MCF 10A (cell line): ENCODE data around the gene PTPRN2. TPM values are rescaled to one million over a fixed set of nuclear protein-coding genes. Genes with fewer than 3 reads are reported as not detected.

ENCODE experiments used
- BruUV-seq: library from RNA; stranded (reverse); fragments of 400-500 nt; replicated peaks from 2 replicates; lab custom pipeline; 2021; lab: Mats Ljungman, UMichigan
- CTCF ChIA-PET: fragments of 300-600 bp; sonication (Branson Sonifier 250); formaldehyde crosslinking; extraction: SDS; loops from one replicate; lab custom pipeline; 2021; ENCODE audit warnings: antibody characterized with exemption, inconsistent platforms; lab: Yijun Ruan, JAX
- POLR2A ChIA-PET: fragments of 300-600, 350-650 bp; sonication (Branson Sonifier 250); formaldehyde crosslinking; extraction: SDS; loops from one replicate; lab custom pipeline; 2020; ENCODE audit warnings: antibody characterized with exemption, inconsistent platforms; lab: Yijun Ruan, JAX
- DNase-seq: peaks from one replicate; pipeline ENCODE4 v3.0.0-alpha.2; 2018; ENCODE audit not compliant: unreplicated experiment
- H3K27ac Mint-ChIP-seq: one replicate; pipeline ENCODE4 v1.8.0; 2022; ENCODE audit warnings: mild to moderate bottlenecking, low read depth, mixed read lengths; ENCODE audit not compliant: unreplicated experiment
- H3K27me3 Mint-ChIP-seq: one replicate; pipeline ENCODE4 v1.8.0; 2022; ENCODE audit warnings: mixed read lengths; ENCODE audit not compliant: insufficient read depth, unreplicated experiment
- H3K36me3 Mint-ChIP-seq: one replicate; pipeline ENCODE4 v1.8.0; 2022; ENCODE audit warnings: mild to moderate bottlenecking, moderate library complexity, mixed read lengths; ENCODE audit not compliant: insufficient read depth, unreplicated experiment
- H3K4me1 Mint-ChIP-seq: one replicate; pipeline ENCODE4 v1.8.0; 2022; ENCODE audit warnings: mixed read lengths; ENCODE audit not compliant: insufficient read depth, unreplicated experiment
- H3K4me3 Mint-ChIP-seq: one replicate; pipeline ENCODE4 v1.8.0; 2022; ENCODE audit warnings: mild to moderate bottlenecking, moderate library complexity, mixed read lengths; ENCODE audit not compliant: unreplicated experiment
- H3K9me3 Mint-ChIP-seq: one replicate; pipeline ENCODE4 v1.8.0; 2022; ENCODE audit warnings: mixed read lengths; ENCODE audit not compliant: unreplicated experiment
- CTCF ChIP-seq: fragments of 200-600 bp; IDR thresholded peaks from one replicate; pipeline ENCODE4 v1.8.0; 2022; ENCODE audit warnings: antibody characterized with exemption, mild to moderate bottlenecking; ENCODE audit not compliant: unreplicated experiment
- intact Hi-C: fragments of 100-400 bp; cut with micrococcal nuclease; formaldehyde crosslinking; loops from 2 replicates; pipeline ENCODE4 v1.14.1; 2022
- total RNA-seq: library from RNA; stranded (reverse); gene quantifications from 2 replicates; pipeline ENCODE4 v1.2.3, GENCODE V29; 2022

Gene PTPRN2
- total RNA-seq, 1 experiment from 2014 or later: 4.5 TPM

- intact Hi-C loops: no loop called here
- POLR2A ChIA-PET: no interaction called here
- BruUV-seq: no TSS peak
Measured at GRCh38 chr7:158590181-158590530, 2.5 kb upstream of the PTPRN2 start.

GRCh38 chr7:158589653-158590052 is 2.0 kb upstream of the PTPRN2 start:
- Mint-ChIP-seq H3K4me1 (no peaks in the 10 kb centered on the region), H3K36me3 (no peaks in the 10 kb centered on the region), H3K4me3 (no peak overlapping the region), H3K27ac (no peak overlapping the region), H3K9me3 (no peaks in the 10 kb centered on the region), H3K27me3 (peaks cover 10% of the 10 kb centered on the region)
- DNase-seq: no peak
- ChIA-PET CTCF (interaction anchor here (0.7 kb wide), 1 partner anchor 241 kb away, joined by 4 read pairs; no protein-coding TSS in a partner anchor), POLR2A (no interaction called here)
- no TSS peak for BruUV-seq
- intact Hi-C loops: no loop called here
- TF ChIP-seq CTCF: no peak

More at GRCh38 chr7:158590181-158590530, 2.5 kb upstream of the PTPRN2 start:
- no peaks in the 10 kb centered on the region for H3K9me3 Mint-ChIP-seq
- peaks cover 10% of the 10 kb centered on the region for H3K27me3 Mint-ChIP-seq
- H3K4me3 Mint-ChIP-seq: no peak overlapping the region
- H3K27ac Mint-ChIP-seq: no peak overlapping the region
- H3K4me1 Mint-ChIP-seq: no peaks in the 10 kb centered on the region
- CTCF ChIA-PET: no interaction called here
- TF ChIP-seq CTCF: no peak
- no peak for DNase-seq
- no peaks in the 10 kb centered on the region for H3K36me3 Mint-ChIP-seq

- intact Hi-C loops: no loop called here
- peaks cover 10% of the 10 kb centered on the region for H3K27me3 Mint-ChIP-seq
Measured at GRCh38 chr7:158588878-158589442, 1.3 kb upstream of the PTPRN2 start.

More at GRCh38 chr7:158588878-158589442, 1.3 kb upstream of the PTPRN2 start:
- Mint-ChIP-seq H3K4me1 (peaks cover under 1% of the 10 kb centered on the region), H3K27ac (no peak overlapping the region), H3K36me3 (no peaks in the 10 kb centered on the region), H3K9me3 (no peaks in the 10 kb centered on the region), H3K4me3 (no peak overlapping the region)
- ChIA-PET CTCF (interaction anchor here (0.7 kb wide), 1 partner anchor 242 kb away, joined by 4 read pairs; no protein-coding TSS in a partner anchor), POLR2A (no interaction called here)
- DNase-seq: no peak
- no peak for TF ChIP-seq CTCF
- BruUV-seq: no TSS peak
